ENCODE measurements around the gene GNAO1. TPM values are rescaled to one million over a fixed set of nuclear protein-coding genes. Genes with fewer than 3 reads are reported as not detected.

Gene GNAO1
- total RNA-seq, 1 donor from 2014 or later: 1.9 TPM

DNA sequence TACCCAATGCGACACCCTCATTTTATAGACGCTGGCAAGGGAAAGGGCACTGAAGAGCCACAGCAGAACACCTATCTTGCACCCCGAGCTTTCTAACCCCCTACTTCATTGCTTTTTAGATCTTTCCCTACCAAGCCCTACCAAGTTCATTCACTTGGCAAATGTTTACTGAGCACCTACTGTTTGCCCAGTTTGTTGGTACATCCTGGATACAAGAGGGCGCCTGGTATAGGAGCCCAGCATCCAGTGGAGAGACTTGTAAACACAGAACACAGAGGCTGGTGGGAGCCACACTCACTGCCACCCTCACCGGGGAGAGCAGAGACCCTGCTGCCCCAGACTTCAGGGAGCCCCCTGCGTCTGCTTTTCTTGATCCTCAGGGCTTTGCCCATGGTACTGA, 112.6 kb downstream of the GNAO1 start:
- Histone ChIP-seq H3K27me3 (no peaks in the 10 kb centered on the region), H3K27ac (no peak overlapping the region), H2AFZ (replicated peaks) (no peak overlapping the region), H3K4me1 (peaks cover 61% of the 10 kb centered on the region), H3K9ac (no peak overlapping the region), H3F3A (ENCODE audit: low read depth) (peaks cover 18% of the 10 kb centered on the region), H3K36me3 (no peaks in the 10 kb centered on the region), H3K9me3 (ENCODE audit: low read depth) (no peaks in the 10 kb centered on the region), H3K79me2 (ENCODE audit: low read depth) (no peaks in the 10 kb centered on the region), H3K4me2 (no peak overlapping the region), H4K20me1 (ENCODE audit: low read depth) (no peaks in the 10 kb centered on the region), H3K4me3 (no peak overlapping the region)
- Mint-ChIP-seq H3K4me1 (peaks cover 77% of the 10 kb centered on the region), H3K36me3 (no peaks in the 10 kb centered on the region), H3K27me3 (ENCODE audit: insufficient read depth, low read depth) (peaks cover 3% of the 10 kb centered on the region), H3K27ac (peak overlapping the region; percentile 50), H3K4me3 (no peak overlapping the region), H3K9me3 (no peaks in the 10 kb centered on the region)
- TF ChIP-seq, protein P1, sequence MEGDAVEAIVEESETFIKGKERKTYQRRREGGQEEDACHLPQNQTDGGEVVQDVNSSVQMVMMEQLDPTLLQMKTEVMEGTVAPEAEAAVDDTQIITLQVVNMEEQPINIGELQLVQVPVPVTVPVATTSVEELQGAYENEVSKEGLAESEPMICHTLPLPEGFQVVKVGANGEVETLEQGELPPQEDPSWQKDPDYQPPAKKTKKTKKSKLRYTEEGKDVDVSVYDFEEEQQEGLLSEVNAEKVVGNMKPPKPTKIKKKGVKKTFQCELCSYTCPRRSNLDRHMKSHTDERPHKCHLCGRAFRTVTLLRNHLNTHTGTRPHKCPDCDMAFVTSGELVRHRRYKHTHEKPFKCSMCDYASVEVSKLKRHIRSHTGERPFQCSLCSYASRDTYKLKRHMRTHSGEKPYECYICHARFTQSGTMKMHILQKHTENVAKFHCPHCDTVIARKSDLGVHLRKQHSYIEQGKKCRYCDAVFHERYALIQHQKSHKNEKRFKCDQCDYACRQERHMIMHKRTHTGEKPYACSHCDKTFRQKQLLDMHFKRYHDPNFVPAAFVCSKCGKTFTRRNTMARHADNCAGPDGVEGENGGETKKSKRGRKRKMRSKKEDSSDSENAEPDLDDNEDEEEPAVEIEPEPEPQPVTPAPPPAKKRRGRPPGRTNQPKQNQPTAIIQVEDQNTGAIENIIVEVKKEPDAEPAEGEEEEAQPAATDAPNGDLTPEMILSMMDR (IDR thresholded peaks at IDR 0.05): no peak
- TF ChIP-seq EZH2 (IDR thresholded peaks at IDR 0.05) (no peak), EZH2phosphoT487 (IDR thresholded peaks at IDR 0.05) (no peak)
- no peak for DNase-seq (ENCODE audit: low spot score)

GRCh38 chr16:56305956-56306565, 114.8 kb downstream of the GNAO1 start:
- TF ChIP-seq, protein P1 (IDR thresholded peaks at IDR 0.05): no peak
- TF ChIP-seq EZH2 (IDR thresholded peaks at IDR 0.05) (no peak), EZH2phosphoT487 (IDR thresholded peaks at IDR 0.05) (no peak)
- no peaks in the 10 kb centered on the region for H4K20me1 ChIP-seq (ENCODE audit: low read depth)
- H3K27me3 ChIP-seq: no peaks in the 10 kb centered on the region
- no peaks in the 10 kb centered on the region for H3K79me2 ChIP-seq (ENCODE audit: low read depth)
- H3K9ac ChIP-seq: no peak overlapping the region
- H3K4me1 ChIP-seq: peaks cover 46% of the 10 kb centered on the region
- Mint-ChIP-seq H3K4me3 (no peak overlapping the region), H3K9me3 (no peaks in the 10 kb centered on the region), H3K27ac (peak overlapping the region; percentile 29), H3K27me3 (ENCODE audit: insufficient read depth, low read depth) (no peaks in the 10 kb centered on the region), H3K4me1 (peaks cover 62% of the 10 kb centered on the region), H3K36me3 (no peaks in the 10 kb centered on the region)
- H3F3A ChIP-seq (ENCODE audit: low read depth): no peaks in the 10 kb centered on the region
- DNase-seq (ENCODE audit: low spot score): no peak
- no peak overlapping the region for H3K27ac ChIP-seq
- no peaks in the 10 kb centered on the region for H3K9me3 ChIP-seq (ENCODE audit: low read depth)
- no peak overlapping the region for H2AFZ ChIP-seq (replicated peaks)
- no peak overlapping the region for H3K4me3 ChIP-seq
- H3K4me2 ChIP-seq: peak overlapping the region; percentile 17
- no peaks in the 10 kb centered on the region for H3K36me3 ChIP-seq

- Mint-ChIP-seq H3K4me3 (peak overlapping the region; percentile 21), H3K4me1 (peaks cover 54% of the 10 kb centered on the region), H3K27me3 (ENCODE audit: insufficient read depth, low read depth) (no peaks in the 10 kb centered on the region), H3K27ac (peak overlapping the region; percentile 29), H3K36me3 (no peaks in the 10 kb centered on the region), H3K9me3 (no peaks in the 10 kb centered on the region)
- Histone ChIP-seq H4K20me1 (ENCODE audit: low read depth) (no peaks in the 10 kb centered on the region), H3K4me2 (peak overlapping the region; percentile 17), H3K4me3 (no peak overlapping the region), H3K9me3 (ENCODE audit: low read depth) (no peaks in the 10 kb centered on the region), H3K36me3 (no peaks in the 10 kb centered on the region), H3K79me2 (ENCODE audit: low read depth) (no peaks in the 10 kb centered on the region), H3K27me3 (no peaks in the 10 kb centered on the region), H3K4me1 (peaks cover 41% of the 10 kb centered on the region), H3K9ac (no peak overlapping the region), H3F3A (ENCODE audit: low read depth) (no peaks in the 10 kb centered on the region), H2AFZ (replicated peaks) (no peak overlapping the region), H3K27ac (no peak overlapping the region)
- DNase-seq (ENCODE audit: low spot score): peak; percentile 22
- TF ChIP-seq EZH2phosphoT487 (IDR thresholded peaks at IDR 0.05): no peak
Observed at GRCh38 chr16:56306690-56307533, 115.6 kb downstream of the GNAO1 start.

GRCh38 chr16:56307534-56307873, 116.2 kb downstream of the GNAO1 start:
- Histone ChIP-seq H3K27me3 (no peaks in the 10 kb centered on the region), H3K9me3 (ENCODE audit: low read depth) (no peaks in the 10 kb centered on the region), H3K4me1 (peaks cover 41% of the 10 kb centered on the region), H3K36me3 (no peaks in the 10 kb centered on the region), H4K20me1 (ENCODE audit: low read depth) (no peaks in the 10 kb centered on the region), H3K4me2 (no peak overlapping the region), H3F3A (ENCODE audit: low read depth) (no peaks in the 10 kb centered on the region), H3K27ac (no peak overlapping the region), H3K79me2 (ENCODE audit: low read depth) (no peaks in the 10 kb centered on the region), H3K4me3 (no peak overlapping the region), H2AFZ (replicated peaks) (no peak overlapping the region), H3K9ac (no peak overlapping the region)
- H3K4me1 Mint-ChIP-seq: peaks cover 48% of the 10 kb centered on the region
- H3K4me3 Mint-ChIP-seq: no peak overlapping the region
- no peaks in the 10 kb centered on the region for H3K36me3 Mint-ChIP-seq
- H3K27me3 Mint-ChIP-seq (ENCODE audit: insufficient read depth, low read depth): no peaks in the 10 kb centered on the region
- peak overlapping the region; percentile 40 for H3K27ac Mint-ChIP-seq
- no peak for DNase-seq (ENCODE audit: low spot score)
- H3K9me3 Mint-ChIP-seq: no peaks in the 10 kb centered on the region
- no peak for TF ChIP-seq EZH2 (IDR thresholded peaks at IDR 0.05)
- TF ChIP-seq, protein P1 (IDR thresholded peaks at IDR 0.05): no peak
- no peak for TF ChIP-seq EZH2phosphoT487 (IDR thresholded peaks at IDR 0.05)

Measured in neural progenitor cell (in vitro differentiated cells).